NOMO-1 (cell line): ENCODE data around the gene PACRG.

Source experiments
- DNase-seq, 2 experiments: peaks; one replicate each; lab custom pipeline; 2025; ENCODE audit not compliant: unreplicated experiment in 2 of 2; lab: John Stamatoyannopoulos, UW

PACRG gene

DNA sequence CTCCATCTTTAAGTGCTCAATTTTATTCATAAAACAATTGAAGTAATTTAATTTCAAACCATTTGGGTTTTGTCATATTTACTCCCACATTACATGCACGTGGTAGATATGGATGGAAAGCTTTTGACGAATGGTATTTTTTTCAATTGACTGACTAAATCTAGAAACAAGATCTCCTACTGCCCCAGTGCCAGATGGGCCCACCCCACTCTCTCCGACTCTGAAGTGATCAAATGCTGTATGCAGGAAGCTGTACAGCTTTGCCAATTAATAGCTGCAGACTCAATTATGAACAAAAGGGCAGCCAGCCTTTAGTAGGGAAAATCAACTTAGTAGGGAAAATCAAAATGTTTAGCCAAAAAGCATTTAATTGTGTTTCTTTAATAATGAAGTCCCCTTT is 46.2 kb downstream of the PACRG start:
- DNase-seq = no peak

DNA sequence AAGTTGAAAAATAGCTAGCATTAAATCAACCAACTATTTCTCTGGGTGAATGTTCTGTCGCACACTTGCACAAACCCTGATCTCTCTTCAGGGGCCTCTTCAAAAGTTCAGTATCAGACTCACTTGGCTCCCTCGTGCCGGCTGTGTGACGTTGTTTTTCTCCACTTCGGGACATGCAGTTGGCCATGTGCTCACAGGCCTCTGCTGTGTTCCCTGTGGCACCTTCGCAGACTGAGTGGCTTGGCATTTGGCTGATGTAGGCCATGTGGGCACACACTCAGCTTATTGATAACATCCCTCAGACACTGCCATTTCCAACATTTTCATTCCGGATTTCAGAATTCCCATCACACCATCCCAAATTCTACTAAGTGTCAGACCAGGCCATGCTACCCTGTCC is 49.3 kb downstream of the PACRG start:
- no peak for DNase-seq

DNA sequence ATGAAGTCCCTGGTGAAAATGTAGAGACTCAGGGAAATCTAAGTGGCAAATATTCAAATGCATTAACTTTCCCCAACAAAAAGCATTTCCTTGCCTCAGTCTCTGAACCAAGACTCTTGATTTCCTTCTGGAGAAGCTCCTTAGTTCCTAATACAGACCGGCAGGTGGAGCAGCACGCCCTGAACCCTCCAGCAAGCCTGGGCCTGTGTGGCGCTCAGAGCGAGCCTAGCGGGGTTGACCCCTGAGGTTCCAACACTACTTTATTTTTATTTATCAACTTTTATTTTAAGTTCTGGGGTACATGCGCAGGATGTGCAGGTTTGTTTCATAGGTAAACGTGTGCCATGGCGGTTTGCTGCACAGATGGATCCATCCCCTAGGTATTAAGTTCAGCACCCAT is 50.8 kb downstream of the PACRG start:
- no peak for DNase-seq

DNA sequence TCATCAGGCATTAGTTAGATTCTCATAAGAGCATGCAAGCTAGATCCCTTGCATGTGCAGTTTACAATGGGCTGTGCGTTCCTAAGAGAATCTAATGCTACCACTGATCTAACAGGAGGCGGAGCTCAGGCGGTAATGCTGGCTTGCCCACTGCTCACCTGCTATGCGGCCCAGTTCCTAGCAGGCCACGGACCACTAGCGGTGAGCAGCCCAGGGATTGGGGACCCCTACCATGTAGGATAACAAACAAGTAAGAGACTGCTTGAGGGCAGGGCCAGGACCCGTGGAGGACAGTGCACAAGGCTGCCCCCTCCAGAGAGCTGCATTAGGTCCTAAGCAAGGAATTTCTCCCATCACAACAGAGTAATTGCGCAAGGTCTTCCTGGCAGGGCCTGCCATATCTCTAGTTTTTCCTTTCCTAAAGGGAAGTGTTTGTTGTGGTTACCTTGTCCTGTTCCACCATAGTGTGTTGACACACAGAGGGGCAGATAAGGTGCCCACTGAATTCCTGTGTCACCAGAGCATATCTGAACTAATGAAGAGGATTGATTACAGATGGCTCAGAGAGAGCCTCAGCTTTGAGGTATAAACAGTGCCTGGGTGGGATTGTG is 58.0 kb downstream of the PACRG start:
- no peak for DNase-seq

DNA sequence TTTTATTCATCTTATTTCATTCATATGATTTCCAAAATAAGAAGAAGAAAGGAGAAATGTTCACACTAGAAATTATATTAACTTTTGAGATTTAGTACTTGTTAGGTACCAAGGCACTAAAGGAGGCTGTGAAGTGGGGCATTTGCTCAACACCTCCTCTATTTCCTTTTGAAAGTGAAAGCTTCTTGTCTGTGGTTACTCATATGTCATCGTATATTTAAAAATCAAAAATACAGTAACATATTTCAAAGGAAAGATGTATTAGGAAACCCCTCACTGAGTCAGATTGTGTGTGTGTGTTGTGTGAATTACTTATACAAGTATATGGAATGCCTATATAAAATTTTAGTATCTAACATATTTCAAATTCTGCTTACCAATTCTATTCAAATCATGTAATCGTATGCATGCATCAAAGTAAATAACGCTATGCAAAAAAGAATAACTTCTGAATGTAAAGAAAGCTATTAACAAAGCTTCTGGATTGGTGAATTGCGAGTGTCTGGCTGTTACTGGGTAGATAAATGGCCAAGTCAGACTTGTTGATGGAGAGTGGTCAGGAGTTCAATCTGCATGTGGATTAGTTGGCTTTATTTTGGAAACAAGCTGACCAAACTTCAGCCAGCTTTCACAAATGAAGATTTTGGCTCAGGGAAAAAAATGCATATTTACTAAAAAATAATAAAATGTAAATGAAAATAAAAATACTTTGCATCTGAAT is 70.9 kb downstream of the PACRG start:
- no peak for DNase-seq

DNA sequence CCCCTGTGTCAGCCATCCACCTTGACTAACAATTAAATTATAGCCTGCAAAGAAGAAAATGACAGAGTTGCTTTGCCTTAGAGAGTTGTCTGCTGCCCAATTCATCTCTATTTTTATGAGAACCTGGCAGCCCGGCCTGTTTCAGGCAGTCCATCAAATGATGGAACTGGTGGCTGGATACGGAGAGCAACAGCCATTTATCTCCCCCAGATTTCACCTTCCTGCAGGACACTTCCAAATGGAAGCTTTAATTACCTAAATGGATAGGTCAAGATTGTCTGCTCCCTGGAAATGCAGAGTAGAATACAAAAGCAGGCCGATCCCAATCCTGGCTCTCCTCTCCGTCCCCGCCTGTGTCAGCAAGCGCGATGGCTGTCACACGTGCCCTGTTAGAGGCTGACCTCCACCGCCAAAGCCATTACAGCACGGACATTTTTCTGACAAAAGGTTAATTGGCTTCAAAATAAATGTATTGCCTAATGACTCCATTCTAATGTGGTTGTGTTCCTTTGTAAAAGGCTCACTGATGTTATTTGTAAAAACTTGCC is 86.7 kb downstream of the PACRG start:
- no peak for DNase-seq

DNA sequence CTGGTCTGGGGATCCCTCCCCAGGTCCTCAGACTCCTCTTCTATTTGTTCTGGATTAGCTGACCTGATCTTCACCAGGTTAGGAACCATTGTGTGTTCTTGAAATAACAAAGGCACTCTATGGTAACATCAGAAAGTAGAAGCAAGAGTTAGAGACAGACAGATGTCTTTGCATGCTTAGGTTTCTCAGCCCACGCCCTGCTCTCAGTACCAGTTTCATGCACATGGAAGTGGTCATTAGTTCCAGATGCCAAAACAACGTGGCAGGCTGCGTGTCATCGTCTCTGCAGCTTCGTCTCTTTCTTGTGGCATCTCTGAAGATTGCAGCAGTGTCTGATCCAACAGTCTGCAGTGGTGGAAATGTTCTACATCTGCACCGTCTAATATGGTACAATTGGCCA is 89.4 kb downstream of the PACRG start:
- no peak for DNase-seq

DNA sequence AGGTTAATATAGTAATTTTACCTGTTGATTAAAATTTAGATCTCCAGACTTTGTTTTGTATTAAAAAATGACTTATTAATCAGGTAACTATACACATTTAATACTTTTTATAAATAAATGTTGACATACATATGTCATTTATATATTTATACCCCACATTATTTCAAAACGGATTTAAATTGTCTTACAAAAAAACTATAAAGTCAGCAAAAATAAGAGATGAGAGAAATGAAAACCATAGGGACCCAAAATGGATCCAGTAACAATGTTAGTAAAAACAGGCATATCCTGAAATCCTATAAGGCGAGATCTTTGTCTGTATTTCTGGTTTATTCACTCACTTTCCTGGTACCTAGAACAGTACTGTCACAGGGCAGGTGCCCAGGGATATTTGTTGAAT is 91.5 kb downstream of the PACRG start:
- no peak for DNase-seq

DNA sequence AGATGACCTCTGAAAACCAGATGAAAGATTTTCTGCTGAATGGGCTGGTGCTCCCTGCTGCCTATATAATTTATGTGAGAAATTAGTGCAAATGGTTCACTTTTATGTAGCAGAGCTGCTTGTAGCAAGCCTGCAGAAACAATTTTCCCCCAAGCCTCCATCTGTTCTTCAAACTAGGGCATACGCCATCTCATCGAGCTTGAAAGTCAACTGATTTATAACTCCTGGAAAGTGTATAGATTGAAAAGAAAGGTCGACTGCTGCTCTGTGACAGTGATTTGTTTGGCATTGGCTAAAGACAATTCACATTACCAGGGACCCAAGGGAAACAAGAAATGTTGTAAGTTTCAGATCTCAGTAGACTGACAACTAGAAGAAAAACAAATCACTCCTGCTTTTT is 93.3 kb downstream of the PACRG start:
- DNase-seq = no peak

DNA sequence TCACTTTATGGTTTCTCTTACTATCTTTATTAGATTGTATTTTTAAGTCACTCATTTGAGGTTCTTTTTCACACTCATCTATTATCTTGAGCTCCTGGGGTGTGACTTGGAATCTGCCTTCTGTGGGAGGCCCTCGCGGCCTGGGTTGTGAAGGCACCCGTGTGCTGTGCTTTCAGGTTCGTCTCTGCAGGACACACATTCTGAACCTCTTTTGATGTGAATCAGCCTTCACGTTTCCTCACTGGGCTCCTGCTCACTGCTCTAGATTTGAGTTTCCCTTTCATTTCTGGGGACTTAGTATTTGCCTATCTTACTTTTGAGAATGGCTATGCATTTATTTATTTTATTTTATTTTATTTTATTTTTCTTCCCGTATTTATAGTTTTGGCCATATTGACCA is 97.8 kb downstream of the PACRG start:
- DNase-seq = no peak

DNA sequence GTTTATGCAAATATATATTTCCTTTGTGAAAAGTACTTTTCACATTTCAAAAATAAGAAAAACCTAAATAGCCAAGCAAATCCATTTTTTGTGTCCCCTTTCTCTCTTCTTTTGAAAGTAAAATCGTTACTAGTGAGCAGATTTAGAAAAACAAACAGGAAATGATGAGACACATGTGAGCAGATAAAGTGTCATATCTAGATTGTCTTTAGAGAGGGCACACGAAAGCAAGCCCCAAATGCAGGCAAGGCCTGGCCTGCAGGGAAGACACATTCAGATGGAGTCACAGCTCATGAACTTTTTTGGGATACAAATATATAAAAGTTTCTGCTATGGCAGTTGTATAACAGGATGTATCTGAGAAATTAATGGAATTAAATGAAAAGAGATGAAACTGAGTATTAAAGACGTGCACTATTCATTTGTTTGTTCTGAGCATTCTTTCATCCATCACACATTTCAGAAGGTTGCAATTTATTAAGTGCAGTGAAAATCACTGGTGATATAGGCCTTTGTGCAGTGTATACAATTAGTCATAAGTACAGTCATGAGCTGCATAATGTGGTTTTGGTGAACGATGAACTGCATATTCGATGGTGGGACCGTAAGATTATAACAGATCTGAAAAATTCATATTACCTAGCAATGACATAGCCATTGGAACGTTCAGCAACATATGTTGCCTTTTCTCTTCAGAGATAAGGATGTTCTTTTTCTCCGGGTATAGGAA is 101.4 kb downstream of the PACRG start:
- DNase-seq = no peak

DNA sequence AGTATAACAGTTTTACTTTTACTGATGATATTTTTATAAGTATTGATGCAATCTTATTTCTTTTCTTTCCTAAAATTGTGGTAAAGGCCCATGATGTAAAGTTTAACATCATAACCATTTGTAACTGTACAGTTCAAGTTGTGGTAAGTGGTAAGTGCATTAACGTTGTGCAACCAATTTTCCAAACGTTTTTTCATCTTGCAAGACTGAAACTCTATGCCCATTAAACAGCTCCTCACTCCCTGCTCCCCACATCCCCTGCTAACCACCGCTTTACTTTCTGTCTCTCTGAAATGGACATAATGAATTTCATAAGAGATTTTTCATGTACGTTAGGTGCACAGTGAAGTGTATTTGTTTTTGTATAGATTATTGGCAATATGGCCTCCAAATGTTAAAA is 106.0 kb downstream of the PACRG start:
- no peak for DNase-seq

DNA sequence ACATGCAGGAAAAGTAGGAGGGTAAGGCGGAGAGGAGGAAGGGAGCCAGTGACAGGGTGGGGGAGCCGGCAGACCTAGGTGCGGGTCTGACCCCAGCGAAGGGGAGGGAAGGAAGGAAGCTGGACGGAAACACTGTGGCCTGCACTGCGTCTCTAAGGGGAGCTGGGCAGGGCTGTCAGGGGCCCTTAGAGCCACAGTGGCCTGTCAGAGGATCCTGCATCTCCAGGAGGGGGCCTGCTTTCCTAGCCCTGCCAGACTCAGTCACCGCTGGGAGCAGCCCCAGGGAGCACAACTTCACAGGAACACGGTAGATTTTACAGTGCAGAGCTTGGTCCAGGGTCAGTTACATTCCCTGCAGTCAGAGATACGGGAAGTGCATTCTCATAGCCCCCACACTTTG is 118.2 kb downstream of the PACRG start:
- no peak for DNase-seq

DNA sequence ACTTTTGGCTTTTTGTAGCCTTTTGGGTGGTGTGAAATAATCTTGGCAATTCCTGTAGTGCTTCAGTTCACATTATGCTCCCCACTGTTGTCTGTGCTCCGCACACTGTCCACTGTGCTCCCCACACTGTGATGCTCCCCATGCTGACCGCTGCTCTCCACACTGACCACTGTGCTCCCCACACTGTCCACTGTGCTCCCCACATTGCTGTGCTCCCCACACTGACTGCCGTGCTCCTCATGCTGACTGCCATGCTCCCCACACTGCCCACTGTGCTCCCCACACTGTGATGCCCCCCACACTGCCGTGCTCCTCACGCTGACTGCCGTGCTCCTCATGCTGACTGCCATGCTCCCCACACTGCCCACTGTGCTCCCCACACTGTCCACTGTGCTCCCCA is 118.9 kb downstream of the PACRG start:
- DNase-seq = no peak

DNA sequence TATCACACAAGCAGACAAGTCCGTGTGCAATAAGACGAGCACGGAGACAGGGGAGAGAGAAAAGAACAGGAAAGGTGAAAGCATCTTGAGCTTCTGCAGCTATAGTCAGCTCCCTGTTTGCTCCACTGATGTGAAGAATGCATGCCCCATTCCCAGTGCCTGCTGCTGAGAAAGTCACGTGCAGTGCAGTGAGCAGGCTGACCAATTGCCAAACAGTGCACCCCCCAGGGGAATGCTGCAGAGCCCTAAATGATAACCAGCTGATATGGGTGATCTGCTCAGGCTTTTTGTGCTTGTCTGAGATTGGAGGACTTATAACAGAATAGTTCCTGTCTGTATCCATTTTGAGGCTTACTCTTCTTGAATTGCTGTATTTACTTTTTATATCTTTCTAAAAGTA is 121.5 kb downstream of the PACRG start:
- no peak for DNase-seq

DNA sequence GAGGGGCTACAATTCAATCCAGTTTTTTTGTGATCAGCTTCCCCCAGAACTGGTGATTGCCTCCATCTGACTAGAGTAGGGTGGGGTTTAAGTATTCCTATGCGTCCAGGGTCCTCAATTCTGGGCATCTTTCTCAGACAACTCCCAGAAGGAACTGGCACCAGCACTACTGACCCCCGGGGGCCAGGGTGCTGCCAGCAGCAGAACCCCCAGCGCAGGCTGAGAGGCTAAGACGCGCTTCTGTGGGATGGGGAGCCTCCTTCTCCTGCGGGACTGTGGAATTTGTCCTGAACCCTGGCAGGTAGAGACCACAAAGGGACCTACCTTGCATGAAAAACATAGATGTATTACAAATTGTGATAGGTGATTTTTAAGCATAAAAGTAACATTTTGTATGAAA is 124.4 kb downstream of the PACRG start:
- DNase-seq = no peak

DNA sequence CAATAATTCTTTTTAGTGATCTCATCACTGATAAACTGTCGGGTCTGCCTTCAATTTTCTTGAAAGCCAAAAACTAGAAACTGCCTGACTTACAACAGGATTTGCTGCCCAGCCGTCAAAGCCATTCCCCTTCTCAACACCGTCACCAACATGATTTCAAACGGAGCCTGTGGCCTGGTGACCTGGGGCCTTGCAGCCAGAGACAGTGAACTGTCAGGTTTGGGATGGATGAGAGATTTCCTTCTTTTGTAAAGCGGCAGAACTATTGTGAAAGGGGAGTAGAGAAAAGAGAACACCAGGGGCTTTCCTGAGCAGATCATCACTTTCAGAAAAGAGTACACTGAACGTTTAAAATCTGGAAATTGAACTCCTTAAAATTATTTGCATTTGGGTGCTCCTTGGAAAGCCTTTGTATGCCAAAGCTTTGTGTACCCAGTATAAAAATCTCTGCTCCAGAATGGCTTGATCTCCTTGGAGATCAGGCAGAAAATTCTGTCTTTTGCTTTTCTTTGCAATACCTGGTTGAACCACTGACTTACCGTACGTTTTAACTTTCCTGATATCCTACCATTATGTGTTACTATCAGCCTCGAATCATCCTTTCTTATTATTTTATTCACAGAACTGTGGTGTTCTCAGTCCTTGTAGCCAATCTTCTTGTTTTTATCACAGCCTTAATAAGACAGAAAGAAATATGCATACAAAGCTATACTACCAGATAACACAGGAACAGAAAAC is 125.2 kb downstream of the PACRG start:
- DNase-seq = no peak

DNA sequence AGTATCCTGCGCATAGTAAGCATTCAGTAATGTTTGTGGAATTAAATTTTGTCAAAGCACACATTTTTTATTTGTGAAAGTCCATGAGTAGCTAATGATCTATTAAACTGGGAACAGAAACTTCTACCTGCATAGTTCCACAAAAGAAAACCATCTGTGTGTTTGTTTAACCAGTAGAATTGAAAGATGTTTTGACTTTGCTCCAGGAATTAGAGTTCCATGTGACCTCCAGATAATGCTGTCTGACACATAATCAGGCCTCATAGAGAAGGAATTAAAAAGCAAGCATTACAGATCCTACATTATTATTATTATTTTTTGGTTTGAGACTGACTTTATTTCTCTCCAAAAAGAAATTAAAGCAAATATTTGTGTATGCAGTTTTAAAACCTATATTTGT is 126.5 kb downstream of the PACRG start:
- no peak for DNase-seq

DNA sequence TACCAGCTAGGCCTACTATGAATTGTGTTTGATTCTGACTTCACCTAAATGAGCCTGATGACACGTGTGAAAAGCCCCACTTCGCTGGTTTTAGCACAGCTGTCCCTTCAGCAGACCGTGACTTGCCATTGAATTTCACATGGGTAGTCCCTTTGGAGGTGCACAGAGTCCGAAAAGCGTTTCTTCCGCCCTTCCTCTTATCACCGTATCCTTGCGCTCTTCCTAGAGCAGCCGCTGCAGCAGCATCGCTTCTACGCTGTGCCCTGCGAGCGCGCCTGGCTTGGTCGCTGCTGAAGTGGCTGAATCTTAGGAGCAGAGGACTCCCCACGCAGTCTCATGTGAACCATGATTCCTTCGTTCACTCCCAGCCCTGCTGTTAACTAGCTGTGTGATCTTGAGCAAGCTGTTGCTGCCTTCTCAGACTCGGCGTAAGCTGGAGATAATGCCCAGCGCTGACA is 127.0 kb downstream of the PACRG start:
- DNase-seq = no peak

DNA sequence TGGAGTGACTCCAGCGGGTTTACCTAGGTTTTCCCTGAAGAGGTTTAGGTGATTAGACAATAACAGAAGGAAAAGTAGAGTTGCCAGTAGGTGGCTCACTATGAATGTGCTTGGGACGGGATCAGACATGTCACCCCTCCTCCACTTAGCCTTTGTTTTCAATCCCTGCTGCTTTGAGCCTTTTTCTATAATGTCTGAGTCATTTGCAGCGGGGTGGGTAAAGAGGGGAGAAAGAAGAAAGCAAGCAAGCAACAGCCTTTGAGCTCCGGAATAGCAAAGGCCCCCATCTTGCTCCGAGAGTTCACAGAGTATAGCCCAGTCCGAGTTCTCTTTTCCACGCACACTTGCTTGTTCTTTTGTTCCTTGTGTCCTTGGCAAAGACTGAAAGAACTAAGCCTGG is 129.1 kb downstream of the PACRG start:
- DNase-seq = no peak

DNA sequence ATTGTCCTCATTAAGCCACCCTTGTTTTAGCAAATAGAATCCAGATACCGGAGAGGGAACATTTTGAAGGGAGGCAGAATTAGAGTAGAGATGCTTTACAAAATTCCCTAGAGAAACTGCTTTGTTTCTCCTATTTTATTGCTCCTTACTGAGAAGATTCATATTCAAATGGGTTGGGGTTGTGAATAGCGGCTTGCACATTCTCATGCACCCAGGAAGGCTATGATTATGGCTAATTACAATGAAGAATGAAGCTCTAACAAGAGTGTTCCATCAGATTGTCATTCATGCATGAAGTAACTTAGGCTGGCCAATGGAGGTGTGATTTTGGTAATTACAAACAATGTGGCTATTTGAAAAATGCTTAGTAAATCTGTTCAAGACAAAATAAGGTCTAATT is 129.6 kb downstream of the PACRG start:
- no peak for DNase-seq
